HG03045 (cell line): ENCODE data around the gene NRCAM.
A peak's percentile ranks its signal among the peaks of the same experiment; 100 is the strongest.
"Not testable (repeated sequence)": the region's sequence is repeated elsewhere in the genome, so short reads cannot be mapped to it uniquely, and the experiment has no call there.

ENCODE experiments used
- ATAC-seq: cut with Tn5 transposase; IDR thresholded peaks from one replicate; pipeline ENCODE4 v1.9.1; 2021; ENCODE audit warnings: mild to moderate bottlenecking, moderate library complexity; ENCODE audit not compliant: unreplicated experiment

The NRCAM gene

DNA sequence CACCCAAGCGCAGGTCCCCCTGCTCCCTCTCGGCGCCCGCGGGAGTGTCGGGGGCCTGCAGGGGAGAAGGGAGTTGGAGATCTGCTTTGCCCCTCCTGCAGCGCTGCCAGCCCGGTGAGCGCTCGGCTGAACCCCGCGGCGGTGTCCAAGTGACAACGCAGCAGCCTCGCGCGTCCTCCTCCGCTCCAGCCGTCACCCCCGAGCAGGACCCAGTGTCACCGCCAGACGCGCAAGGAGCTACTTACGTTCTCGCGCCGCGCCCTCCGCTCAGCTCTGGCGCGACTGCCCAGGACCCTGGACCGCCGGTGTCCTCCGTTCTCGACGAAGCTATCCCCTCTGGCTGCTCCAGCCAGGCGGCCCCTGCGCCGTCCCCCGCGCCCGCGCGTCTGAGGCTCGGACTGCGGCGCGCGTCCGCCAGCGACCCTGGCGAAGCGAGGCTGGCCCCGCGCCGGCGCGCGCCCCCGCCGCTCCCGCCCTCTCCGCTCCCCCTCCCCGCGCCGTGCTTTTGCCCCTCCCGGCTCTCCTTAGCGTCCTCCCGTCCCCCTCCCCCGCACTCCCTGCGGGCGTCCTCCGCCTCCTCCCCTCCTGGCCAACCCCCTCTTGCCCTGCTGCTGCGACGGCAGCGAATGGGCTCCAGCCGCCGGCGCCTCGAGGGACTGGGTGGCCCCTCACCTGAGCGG, at the start of gene NRCAM:
NRCAM (minus strand) TSS at position 439 of the 680 bp plus-strand sequence. CDS start 216,372 bp downstream, outside the sequence.
- no peak for ATAC-seq

DNA sequence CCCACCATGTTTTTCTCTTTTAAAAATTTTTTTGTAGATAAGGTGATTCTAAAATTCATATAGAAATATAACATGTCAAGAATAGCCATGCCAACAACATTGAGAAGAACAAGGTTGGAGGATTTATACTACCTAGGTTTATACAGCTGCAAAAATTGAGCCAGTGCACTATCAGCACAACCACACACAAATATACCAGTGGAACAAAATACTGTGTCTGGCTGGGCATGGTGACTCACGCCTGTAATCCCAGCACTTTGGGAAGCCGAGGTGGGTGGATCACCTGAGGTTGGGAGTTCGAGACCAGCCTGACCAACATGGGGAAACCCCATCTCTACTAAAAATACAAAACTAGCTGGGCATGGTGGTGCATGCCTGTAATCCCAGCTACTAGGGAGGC, 48.3 kb upstream of the NRCAM start:
- ATAC-seq: not testable (repeated sequence)

DNA sequence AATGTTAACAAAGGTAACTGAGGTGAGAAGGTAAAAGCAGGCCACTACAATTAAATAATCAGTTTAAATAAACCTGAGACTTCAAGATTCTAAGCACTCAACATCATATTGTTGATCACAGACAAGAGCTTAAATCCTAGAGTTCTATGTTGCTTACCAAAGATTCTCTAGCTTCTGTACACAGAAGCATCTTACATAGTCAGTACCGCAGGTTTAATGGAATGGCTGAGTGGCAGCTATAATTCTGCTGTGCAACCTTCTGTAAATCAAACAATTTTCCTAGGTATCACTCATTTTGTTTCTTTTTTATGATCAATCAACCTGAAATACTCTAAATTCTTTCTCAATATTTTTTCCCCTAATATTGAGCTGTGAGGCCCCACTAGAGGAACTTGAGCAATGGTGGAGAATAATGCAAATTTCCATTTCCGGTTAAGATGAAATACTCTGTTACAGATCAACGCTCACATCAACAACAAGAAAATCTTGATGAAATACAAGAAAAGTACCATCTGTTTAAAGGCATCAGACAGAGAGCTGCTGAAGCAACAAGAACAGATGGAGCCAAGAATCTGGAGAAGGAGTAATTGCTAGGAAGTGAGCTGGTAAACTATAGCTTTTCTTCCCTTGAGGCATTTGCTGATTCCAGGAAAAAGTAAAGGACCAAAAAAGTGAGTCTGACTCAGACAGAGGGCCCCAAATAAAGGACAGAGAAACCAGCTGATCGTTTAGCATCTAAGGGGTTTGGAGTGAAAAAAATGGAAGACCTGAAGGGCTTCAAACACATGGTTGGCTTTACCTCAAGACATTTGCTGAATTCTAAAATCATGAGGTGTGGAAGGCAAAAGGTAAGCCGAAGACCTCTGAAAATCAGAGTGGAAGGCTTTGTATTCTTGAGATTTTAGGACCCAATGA, 47.1 kb upstream of the NRCAM start:
- peak; percentile 93 for ATAC-seq

DNA sequence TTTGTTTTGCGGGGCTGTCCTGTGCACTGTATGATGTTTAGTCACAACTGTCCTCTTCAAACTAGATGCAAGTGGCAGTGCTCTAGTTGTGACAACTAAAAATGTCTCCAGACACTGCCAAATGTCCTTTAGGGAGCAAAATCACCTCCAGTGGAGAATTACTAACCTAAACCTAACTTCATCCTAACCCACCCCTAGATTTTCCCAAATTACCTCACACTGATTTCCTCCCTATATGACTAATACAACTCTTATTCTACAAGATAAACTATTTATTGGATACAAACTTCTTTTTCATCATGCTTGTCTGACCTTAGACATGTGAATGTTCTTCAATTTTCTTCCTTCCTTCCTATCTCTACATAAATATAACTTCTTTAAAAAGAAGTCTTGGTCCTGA, 43.3 kb upstream of the NRCAM start:
- ATAC-seq: no peak

DNA sequence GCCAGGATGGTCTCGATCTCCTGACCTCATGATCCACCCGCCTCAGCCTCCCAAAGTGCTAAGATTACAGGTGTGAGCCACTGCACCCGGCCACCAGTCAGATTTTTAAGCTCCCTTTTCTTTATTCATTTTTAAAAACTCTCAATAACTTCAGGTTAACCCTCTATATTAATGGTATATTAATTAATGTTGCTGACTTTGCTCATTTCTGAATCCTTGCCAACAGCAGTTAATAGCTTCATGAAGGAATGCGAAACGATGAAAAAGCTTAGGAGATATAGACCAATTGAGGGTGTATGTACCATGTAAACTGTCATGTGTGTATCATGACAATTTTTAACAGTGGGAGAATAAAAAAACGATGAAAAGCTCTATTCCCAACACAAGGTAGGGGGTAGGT, 42.2 kb upstream of the NRCAM start:
- ATAC-seq: no peak

DNA sequence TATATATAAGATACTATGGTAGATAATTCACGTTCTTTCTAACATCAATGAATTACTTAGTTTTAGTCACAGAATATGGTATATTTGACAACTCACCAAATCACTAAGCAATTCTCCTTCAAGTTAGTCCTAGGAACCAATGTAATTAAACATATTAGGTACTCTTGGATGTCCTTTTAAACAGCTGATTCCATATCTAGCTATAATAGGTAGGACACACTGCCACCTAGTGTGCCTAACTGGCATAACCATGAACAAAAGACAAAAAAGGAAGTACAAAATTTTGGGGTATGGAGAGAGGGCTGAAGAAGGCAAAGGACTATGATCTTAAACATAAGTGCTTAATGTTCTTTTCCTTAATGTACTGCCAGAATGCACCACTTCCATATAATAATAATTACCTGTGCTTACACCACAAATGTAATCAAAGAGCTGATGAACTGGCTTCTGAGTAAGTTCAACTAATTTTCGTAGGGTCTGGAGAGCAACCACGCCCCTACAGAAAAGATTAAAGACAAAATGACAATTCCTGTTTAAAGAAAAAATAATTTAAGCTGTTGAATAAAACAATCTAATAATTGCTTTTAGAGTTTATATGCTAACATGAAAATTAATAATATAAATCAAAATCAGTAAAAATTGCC, 41.0 kb upstream of the NRCAM start:
- no peak for ATAC-seq

DNA sequence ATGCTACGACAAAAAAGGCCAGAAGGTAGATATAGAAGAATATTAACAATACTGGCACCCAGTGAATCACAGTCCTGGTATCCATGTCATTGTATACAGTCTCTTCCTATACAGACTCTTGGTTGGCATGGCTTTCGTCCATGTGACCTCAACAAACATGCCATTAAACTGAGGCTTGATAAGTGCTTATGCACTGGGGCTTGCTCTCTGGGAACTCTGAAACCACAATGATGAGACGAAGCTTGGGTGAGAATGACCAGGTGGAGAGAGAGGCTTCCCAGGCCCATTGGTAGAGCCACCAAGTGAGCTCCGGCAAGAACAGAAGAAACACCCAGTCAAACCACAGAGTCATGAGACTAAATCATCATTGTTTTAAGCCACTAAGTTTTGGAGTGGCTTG, 36.5 kb upstream of the NRCAM start:
- no peak for ATAC-seq

DNA sequence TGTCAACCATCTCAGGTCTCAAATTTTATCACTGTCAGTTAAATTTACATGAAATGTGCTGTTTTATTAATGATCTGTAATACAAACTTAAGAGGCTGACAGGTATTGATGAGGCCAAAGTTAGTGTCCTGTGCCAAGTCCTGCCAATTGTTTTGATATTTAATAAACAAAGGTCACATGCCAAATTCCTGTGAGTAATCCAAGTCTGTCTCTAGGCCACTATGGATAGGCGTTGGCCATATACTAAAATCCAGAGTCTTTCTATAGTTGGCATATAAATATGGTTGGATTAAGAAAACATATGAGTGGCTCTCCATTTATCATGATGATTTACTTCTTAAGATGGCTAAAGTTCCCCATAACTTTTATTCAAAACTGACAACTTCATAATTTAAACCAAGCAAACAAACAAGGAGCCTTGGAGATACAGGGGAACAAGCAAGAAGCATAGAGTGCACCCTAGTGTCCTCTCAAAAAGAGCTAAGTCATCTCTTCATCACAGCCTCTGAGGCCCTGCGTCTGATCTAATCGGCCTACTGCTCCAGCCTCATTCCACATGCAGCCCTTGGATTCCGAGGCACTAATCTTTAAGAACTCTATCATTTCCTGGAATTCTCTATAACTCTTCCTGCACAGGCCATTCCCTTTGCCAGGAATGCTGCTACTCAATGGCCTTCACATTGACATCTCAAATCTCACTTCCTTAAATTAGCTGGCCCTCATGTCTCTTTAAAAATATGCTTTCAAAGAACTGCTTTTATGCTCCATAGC, 32.7 kb upstream of the NRCAM start:
- no peak for ATAC-seq

DNA sequence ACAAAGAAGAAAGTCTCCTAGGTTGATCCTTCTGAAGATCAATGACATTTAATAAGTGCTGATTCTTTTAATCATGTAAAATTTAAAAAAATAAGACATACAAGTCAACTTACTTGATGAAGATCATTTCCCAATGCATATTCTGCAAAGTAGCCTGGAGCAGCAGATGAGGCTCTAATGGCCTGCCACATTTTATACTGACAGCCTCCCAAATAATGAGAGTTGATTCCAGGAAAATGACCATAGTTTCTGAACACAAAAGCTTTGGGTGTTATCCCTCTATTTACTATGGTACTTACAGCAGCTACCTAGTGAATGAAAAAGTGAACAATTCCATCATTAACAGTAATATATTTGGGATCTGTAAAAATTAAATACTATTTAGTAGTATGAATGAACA, 31.4 kb upstream of the NRCAM start:
- ATAC-seq: no peak

DNA sequence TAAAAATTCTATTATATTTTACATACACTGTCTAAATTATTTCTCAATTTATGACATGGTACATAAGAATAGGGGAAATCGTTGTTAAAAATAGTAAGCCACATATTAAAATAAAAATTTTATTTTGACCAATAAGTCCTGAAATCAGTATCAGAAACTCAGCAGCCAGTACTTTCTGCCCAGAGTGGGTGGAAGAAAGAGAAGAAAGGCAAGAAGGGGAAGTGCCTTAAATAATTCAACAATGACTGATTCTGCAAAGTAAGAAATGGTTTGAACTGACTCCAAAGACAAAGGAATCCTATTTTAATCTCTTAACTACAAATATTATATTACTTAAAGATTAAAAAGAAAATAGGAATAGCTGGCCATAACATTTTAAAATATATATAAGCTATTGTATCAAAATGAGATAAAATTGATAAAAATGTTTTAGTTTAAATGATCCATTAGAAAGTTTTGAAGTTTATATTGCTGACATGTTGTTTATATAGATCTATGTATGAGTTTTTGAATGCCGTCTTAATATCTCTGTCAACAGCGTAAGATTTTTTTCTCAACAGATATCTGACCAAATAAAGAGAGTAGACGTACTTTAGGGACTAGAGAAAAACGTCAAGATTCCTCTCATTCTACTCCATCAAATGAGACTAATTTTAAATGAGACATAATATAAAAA, 30.2 kb upstream of the NRCAM start:
- no peak for ATAC-seq

DNA sequence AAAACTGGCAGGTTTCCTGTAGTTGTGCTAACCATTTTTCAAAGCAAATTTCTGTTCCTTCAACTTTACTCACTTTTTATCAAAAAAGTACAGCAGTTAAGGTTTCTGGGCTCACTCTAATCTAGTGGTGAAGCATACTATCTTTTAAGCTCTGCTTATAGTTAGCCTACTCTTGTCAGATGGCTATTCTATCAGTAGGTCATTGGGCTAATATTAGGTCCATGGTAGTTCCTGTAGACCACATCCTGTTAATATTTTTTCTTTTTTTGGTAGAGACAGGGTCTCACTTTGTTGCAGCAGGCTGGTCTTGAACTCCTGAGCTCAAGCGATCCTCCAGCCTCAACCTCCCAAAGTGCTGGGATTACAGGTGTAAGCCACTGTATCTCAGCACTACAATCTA, 27.9 kb upstream of the NRCAM start:
- no peak for ATAC-seq

DNA sequence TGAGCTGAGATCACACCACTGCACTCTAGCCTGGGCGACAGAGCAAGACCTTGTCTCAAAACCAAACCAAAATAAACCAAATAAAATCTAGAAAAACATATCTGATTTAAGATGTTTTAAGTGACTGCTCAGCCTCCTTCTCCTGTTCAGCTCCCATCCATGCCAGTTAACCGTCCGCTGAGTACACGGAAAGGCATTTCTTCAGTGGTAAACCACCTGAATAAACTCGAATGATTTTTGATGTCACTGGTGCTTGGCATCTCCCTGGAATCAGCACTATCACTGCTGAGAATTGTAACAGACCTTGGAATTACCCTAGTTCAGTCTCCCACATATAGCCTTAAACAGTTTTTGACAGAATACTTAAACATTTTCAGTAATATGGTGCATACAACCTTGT, 24.1 kb upstream of the NRCAM start:
- no peak for ATAC-seq

DNA sequence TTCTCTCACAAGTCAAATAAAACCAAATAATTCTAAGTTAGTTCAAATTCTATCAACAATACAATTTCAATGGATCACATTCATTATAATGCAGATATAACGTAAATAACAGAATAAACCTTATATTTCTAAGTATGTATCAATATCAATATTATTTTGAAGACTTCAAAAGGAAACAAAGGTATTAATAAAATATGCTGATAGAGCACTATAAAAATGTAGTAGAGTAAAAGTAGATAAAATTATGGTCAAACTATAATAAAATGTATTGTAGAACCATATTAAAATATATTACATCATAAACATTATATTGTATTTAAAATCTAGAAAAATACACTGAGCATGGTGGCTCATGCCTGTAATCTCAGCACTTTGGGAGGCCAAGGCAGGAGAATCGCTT, 23.5 kb upstream of the NRCAM start:
- ATAC-seq: no peak

DNA sequence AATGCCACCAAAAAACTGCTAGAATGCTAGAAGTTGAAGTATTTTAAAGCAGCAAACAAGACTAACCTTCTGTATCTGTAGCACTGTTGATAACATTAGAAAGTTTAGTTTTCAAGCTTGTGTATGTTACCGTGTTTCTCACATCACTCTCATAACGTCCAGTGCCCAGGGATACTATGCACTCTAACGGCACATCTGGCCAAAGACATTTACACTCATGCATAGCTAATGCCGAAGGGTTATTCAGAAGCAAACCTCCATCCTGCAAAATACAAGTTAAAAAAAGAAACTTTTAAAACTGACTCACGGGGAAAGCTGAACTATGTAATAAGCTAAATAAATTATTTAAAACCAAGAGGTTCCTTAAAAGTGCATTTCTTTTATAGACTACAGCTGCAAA, 22.9 kb upstream of the NRCAM start:
- no peak for ATAC-seq

DNA sequence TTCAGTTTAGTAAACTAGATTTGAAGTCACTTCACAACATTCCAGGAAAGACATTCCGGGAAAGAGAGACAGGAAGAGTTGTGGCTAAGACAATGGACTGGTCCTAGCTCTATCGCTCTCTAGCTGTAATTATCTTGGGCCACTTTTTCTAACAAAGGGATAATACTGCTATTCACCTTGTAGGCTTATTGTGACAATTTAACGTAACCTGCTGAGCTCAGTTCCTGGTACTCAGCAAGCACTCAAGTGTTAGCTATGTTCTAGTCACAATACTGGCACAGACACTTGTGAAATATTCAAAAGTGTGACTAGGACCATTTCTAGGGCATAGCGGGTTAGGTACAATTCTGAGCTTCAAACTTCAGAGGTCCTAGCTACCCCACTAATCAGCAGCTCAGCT, 12.0 kb upstream of the NRCAM start:
- no peak for ATAC-seq

DNA sequence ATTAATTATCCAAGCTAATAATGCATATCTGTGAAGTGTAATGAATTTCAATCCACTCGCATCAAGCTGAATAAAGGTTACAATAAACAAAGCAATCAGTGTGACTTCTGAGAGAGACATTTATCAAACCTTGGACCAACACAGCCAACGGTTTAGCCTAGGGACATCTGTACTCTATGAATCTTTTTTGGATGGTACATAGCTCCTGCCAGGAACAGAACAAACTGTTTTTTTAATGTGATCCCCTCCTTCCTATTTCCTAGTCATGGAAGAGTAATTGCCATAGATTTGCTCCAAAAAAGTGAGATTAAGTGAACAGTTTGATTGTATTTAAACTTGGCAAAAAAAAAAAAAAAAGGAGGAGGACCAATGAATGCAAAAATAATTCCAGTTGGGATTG, 11.2 kb upstream of the NRCAM start:
- no peak for ATAC-seq

DNA sequence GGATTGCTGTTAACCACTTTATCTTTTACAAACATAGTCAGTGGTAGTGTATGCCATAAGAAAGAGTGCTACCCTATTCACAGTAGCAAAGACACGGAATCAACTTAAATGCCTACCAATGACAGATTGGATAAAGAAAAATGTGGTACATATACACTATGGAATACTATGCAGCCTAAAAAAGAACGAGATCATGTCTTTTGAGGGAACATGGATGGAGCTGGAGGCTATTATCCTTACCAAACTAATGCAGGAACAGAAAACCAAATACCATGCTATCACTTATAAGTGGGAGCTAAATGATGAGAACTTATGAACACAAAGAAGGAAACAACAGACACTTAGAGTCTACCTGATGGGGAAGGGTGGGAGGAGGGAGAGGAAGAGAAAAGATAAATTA, 10.1 kb upstream of the NRCAM start:
- ATAC-seq: not testable (repeated sequence)

DNA sequence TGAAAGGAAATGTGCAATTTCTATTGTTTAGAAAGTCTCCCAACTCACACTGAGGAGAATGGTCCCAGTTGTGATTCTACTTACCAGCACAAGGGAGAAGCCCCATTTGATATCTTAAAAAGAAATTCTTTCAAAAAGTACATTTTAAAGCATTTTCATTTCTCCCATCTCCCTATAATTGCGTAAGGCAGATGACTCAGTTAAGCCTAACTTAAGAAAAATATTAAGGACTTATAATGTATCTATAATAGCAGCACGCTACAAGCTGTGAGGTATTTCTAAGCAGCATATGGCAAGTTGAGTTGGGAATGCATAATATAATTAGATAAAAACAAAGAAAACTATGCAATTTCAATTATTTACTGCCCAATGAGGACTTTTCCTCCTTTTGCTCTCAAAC, 8.5 kb upstream of the NRCAM start:
- ATAC-seq: no peak

DNA sequence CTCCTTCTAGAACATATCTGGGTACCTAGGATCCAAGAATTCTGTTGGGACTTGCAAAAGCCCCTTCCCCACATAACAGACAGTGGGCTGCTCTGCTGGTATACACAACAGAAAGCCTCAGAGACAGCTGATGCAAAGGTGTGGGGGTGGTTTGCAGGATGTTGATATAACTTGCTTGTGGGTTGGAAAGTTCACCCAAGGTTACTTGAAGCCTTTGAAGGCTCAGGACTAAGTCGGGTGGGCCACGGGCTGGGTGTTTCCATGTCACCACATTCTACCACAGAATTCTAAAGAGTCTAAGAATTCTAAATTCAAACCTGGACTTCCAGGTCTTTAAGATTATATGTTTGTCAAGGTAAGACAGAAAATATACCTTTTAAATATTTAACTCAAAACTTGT, 7.4 kb upstream of the NRCAM start:
- ATAC-seq: no peak

DNA sequence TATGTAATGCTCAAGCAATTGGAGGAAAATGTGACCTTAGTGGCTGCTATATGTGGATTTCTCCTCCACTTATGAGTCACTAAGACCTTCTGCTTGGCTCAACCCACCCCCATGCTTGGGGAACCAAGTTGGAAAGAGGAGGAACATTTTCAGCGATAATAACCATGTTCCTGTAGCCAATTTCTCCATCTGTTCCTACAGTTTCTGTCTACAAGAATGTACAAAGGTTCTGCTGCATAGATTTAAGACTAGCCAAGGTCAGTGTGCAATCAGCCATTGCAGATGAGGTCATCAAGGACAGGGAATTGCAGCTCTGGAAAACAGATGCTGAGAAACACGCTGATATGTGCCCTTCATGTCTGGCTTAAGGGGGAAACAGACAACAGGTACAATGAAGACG, 5.6 kb upstream of the NRCAM start:
- no peak for ATAC-seq

DNA sequence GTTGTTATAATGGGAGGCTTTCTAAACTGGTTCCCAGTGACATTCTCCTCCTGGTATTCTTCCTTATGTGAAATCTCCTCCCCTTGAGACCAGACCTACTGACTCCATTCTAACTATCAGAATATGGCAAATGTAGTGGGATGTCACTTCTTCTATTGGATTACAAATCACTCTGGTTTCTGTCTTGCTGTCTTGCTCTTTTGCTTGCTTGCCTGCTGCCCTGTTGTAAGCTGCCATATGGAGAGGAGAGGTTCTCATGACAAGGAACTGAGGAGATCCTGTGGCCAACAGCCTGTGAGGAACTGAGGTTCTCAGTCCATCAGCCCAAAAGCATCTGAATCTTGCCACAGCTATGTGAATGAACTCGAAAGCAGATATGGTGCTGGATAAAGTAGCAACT, 4.7 kb upstream of the NRCAM start:
- no peak for ATAC-seq
